Spinal cord (tissue), 10 donors: Measurements from ENCODE around the gene ZDHHC19. TPM values are rescaled to one million over a fixed set of nuclear protein-coding genes. Genes with fewer than 3 reads are reported as not detected.
"Not testable (repeated sequence)": the region's sequence is repeated elsewhere in the genome, so short reads cannot be mapped to it uniquely, and the experiment has no call there.

Experiments used
- DNase-seq, 6 donors: peaks; one replicate each; pipeline versions ENCODE4 v3.0.0 to v3.0.0-alpha.2; 2013 to 2015; ENCODE audit warnings: low spot score in 6 of 6, low read depth in 4 of 6
- H3K27ac ChIP-seq: one replicate; pipeline ENCODE4 v1.5.1; 2013; ENCODE audit warnings: low read depth, low read length, control low read depth
- H3K27me3 ChIP-seq: one replicate; pipeline ENCODE4 v1.6.1; 2013; ENCODE audit warnings: low read length; ENCODE audit not compliant: control insufficient read depth, insufficient read depth
- H3K36me3 ChIP-seq: one replicate; pipeline ENCODE4 v1.6.1; 2013; ENCODE audit warnings: low read length; ENCODE audit not compliant: control insufficient read depth, insufficient read depth
- H3K4me1 ChIP-seq: one replicate; pipeline ENCODE4 v1.6.1; 2013; ENCODE audit warnings: low read length; ENCODE audit not compliant: control insufficient read depth, insufficient read depth
- H3K4me3 ChIP-seq: one replicate; pipeline ENCODE4 v1.5.1; 2013; ENCODE audit warnings: low read depth, low read length, control low read depth
- H3K9me3 ChIP-seq: one replicate; pipeline ENCODE4 v1.6.1; 2013; ENCODE audit warnings: low read length; ENCODE audit not compliant: control insufficient read depth, insufficient read depth
- WGBS: methylation state at CpG from one replicate; pipeline ENCODE4 v1.1.5; 2013; ENCODE audit warnings: missing lambda C conversion rate; ENCODE audit not compliant: insufficient coverage; 5-methylcytosine and 5-hydroxymethylcytosine counted together
- long read RNA-seq, 4 donors: transcript quantifications; one replicate each; lab custom pipeline, GENCODE V29; 2026
- polyA plus RNA-seq, 2 donors: library from polyadenylated mRNA; unstranded; fragments of 120-200 nt; gene quantifications; one replicate each; pipeline ENCODE4 v1.2.1, GENCODE V29; 2013; ENCODE audit not compliant: insufficient read length in 2 of 2
- total RNA-seq, 2 donors: library from RNA; depleted of rRNA in 1 of 2; stranded (reverse); fragments of 120-200 nt in 1 of 2; fragments of >200 nt in 1 of 2; gene quantifications; one replicate each; pipeline versions ENCODE4 v1.2.3 to v1.2.4, GENCODE V29; 2013 to 2014
- donor health status: healthy.

Gene ZDHHC19
- total RNA-seq (under 1 TPM; 0.30 to 0.77 TPM), polyA plus RNA-seq (1 to 10 TPM; 1.2 to 2.5 TPM)
- long read RNA-seq, donor 1, result 0 reads
- long read RNA-seq, donor 2, result 0 reads
- long read RNA-seq, donor 3, result 0 reads
- long read RNA-seq, donor 4, result 0 reads

GRCh38 chr3:196210673-196211556 lies at the start of gene ZDHHC19:
Gene ZDHHC19 (minus strand): TSS chr3:196211400. CDS start chr3:196211315, 85 bp downstream.
- no peaks in the 10 kb centered on the region for H3K36me3 ChIP-seq
- DNase-seq, result no peak
- WGBS, result 79% methylated on average over 17 of the region's 23 CpGs
- no peaks in the 10 kb centered on the region for H3K27me3 ChIP-seq
- no peak within 1 kb of the TSS for H3K27ac ChIP-seq
- H3K4me1 ChIP-seq, result peaks cover 6% of the 10 kb centered on the region
- no peak within 1 kb of the TSS for H3K4me3 ChIP-seq
- H3K9me3 ChIP-seq, result no peaks in the 10 kb centered on the region

- H3K4me1 ChIP-seq, result no peaks in the 10 kb centered on the region
- peaks cover 26% of the 10 kb centered on the region for H3K36me3 ChIP-seq
- no peaks in the 10 kb centered on the region for H3K27me3 ChIP-seq
- no peak overlapping the region for H3K4me3 ChIP-seq
- no peak overlapping the region for H3K27ac ChIP-seq
- no peak for DNase-seq
- WGBS, result 100% methylated on average over 1 of the region's 4 CpGs
- no peaks in the 10 kb centered on the region for H3K9me3 ChIP-seq
Measured at GRCh38 chr3:196260784-196261183, 49.6 kb upstream of the ZDHHC19 start.

GRCh38 chr3:196255776-196256175 lies 44.6 kb upstream of the ZDHHC19 start:
- no peak for DNase-seq
- Histone ChIP-seq H3K9me3 (no peaks in the 10 kb centered on the region), H3K4me3 (no peak overlapping the region), H3K27ac (no peak overlapping the region), H3K36me3 (peaks cover 18% of the 10 kb centered on the region), H3K4me1 (no peaks in the 10 kb centered on the region), H3K27me3 (no peaks in the 10 kb centered on the region)
- no CpG with 5 or more reads among the region's 1 CpG for WGBS

- H3K27ac ChIP-seq, result no peak overlapping the region
- H3K36me3 ChIP-seq, result peaks cover 15% of the 10 kb centered on the region
- 86% methylated on average over 1 of the region's 5 CpGs for WGBS
- no peaks in the 10 kb centered on the region for H3K4me1 ChIP-seq
- H3K4me3 ChIP-seq, result no peak overlapping the region
- no peaks in the 10 kb centered on the region for H3K9me3 ChIP-seq
- no peak for DNase-seq
- no peaks in the 10 kb centered on the region for H3K27me3 ChIP-seq
Measured at GRCh38 chr3:196254376-196255283, 43.4 kb upstream of the ZDHHC19 start.

GRCh38 chr3:196251918-196252317 lies 40.7 kb upstream of the ZDHHC19 start:
- WGBS, result 99% methylated on average over 13 of the region's 16 CpGs
- no peak overlapping the region for H3K4me3 ChIP-seq
- H3K4me1 ChIP-seq, result no peaks in the 10 kb centered on the region
- no peak overlapping the region for H3K27ac ChIP-seq
- peaks cover 27% of the 10 kb centered on the region for H3K36me3 ChIP-seq
- H3K27me3 ChIP-seq, result no peaks in the 10 kb centered on the region
- H3K9me3 ChIP-seq, result no peaks in the 10 kb centered on the region
- no peak for DNase-seq

GRCh38 chr3:196246612-196247308 lies 35.6 kb upstream of the ZDHHC19 start:
- no peaks in the 10 kb centered on the region for H3K9me3 ChIP-seq
- H3K27me3 ChIP-seq, result no peaks in the 10 kb centered on the region
- H3K4me1 ChIP-seq, result no peaks in the 10 kb centered on the region
- no peak overlapping the region for H3K27ac ChIP-seq
- peaks cover 40% of the 10 kb centered on the region for H3K36me3 ChIP-seq
- WGBS, result 96% methylated on average over 5 of the region's 13 CpGs
- H3K4me3 ChIP-seq, result no peak overlapping the region
- DNase-seq, result no peak

GRCh38 chr3:196244166-196244565 lies 33.0 kb upstream of the ZDHHC19 start:
- not testable (repeated sequence) for DNase-seq, H3K27me3 ChIP-seq, H3K4me1 ChIP-seq, H3K9me3 ChIP-seq, H3K27ac ChIP-seq, H3K4me3 ChIP-seq
- 99% methylated on average over 19 of the region's 34 CpGs for WGBS
- peaks cover 52% of the 10 kb centered on the region for H3K36me3 ChIP-seq

GRCh38 chr3:196241704-196242103 lies 30.5 kb upstream of the ZDHHC19 start:
- WGBS, result no CpG with 5 or more reads among the region's 8 CpGs
- no peak for DNase-seq
- Histone ChIP-seq H3K4me3 (no peak overlapping the region), H3K36me3 (peaks cover 56% of the 10 kb centered on the region), H3K27me3 (no peaks in the 10 kb centered on the region), H3K27ac (no peak overlapping the region), H3K4me1 (no peaks in the 10 kb centered on the region), H3K9me3 (no peaks in the 10 kb centered on the region)

GRCh38 chr3:196240424-196240823 lies 29.2 kb upstream of the ZDHHC19 start:
- Histone ChIP-seq H3K9me3 (no peaks in the 10 kb centered on the region), H3K27me3 (no peaks in the 10 kb centered on the region), H3K36me3 (peaks cover 55% of the 10 kb centered on the region), H3K4me3 (no peak overlapping the region), H3K27ac (no peak overlapping the region), H3K4me1 (no peaks in the 10 kb centered on the region)
- DNase-seq, result no peak
- WGBS, result no CpG with 5 or more reads among the region's 4 CpGs
